Neural cell (in vitro differentiated cells): ENCODE results near the gene TTR. TPM values are rescaled to one million over a fixed set of nuclear protein-coding genes. Genes with fewer than 3 reads are reported as not detected.

Experiments
- H2AFZ ChIP-seq: fragments of 200-600, 300-800 bp; sonication (generic), shearing (Covaris generic); 2 replicates; pipeline ENCODE4 v1.6.0; 2014; ENCODE audit warnings: low read depth, mild to moderate bottlenecking, antibody characterized with exemption, low read length, moderate library complexity
- H3F3A ChIP-seq: fragments of 200-600 bp; shearing (Covaris generic); 2 replicates; pipeline ENCODE4 v1.6.1; 2016; ENCODE audit warnings: mild to moderate bottlenecking, moderate library complexity, mixed read lengths, antibody characterized with exemption, low read length; ENCODE audit not compliant: insufficient read depth, poor library complexity, severe bottlenecking
- H3K27ac ChIP-seq: fragments of 200-600, 300-800 bp; sonication (generic), shearing (Covaris generic); 2 replicates; pipeline ENCODE4 v1.5.1; 2014; ENCODE audit warnings: mild to moderate bottlenecking, low read length, moderate library complexity
- H3K27me3 ChIP-seq: fragments of 300-800, 200-600 bp; sonication (generic), shearing (Covaris generic); 2 replicates; pipeline ENCODE4 v1.6.0; 2014; ENCODE audit warnings: mild to moderate bottlenecking, low read depth, low read length, moderate library complexity; ENCODE audit not compliant: insufficient read depth
- H3K36me3 ChIP-seq: fragments of 300-800, 200-600 bp; sonication (generic), shearing (Covaris generic); 2 replicates; pipeline ENCODE4 v1.5.1; 2014; ENCODE audit warnings: mild to moderate bottlenecking, antibody characterized with exemption, low read length, moderate library complexity; ENCODE audit not compliant: insufficient read depth
- H3K4me2 ChIP-seq: fragments of 300-800, 200-600 bp; sonication (generic), shearing (Covaris generic); 2 replicates; pipeline ENCODE4 v1.6.0; 2014; ENCODE audit warnings: mild to moderate bottlenecking, low read length
- H3K4me3 ChIP-seq: fragments of 300-800, 200-600 bp; sonication (generic), shearing (Covaris generic); 2 replicates; pipeline ENCODE4 v1.5.1; 2014; ENCODE audit warnings: mild to moderate bottlenecking, low read length, moderate library complexity
- H3K79me2 ChIP-seq: fragments of 200-600 bp; shearing (Covaris generic); replicated peaks from 2 replicates; pipeline ENCODE4 v1.6.0; 2014; ENCODE audit warnings: mild to moderate bottlenecking, low read length, moderate library complexity; ENCODE audit not compliant: insufficient read depth
- H3K9ac ChIP-seq: fragments of 300-800, 200-600 bp; sonication (generic), shearing (Covaris generic); 2 replicates; pipeline ENCODE4 v1.6.1; 2016; ENCODE audit warnings: mild to moderate bottlenecking, low read length, mixed read lengths
- H3K9me2 ChIP-seq: fragments of 200-600 bp; shearing (Covaris generic); 2 replicates; pipeline ENCODE4 v1.6.1; 2016; ENCODE audit warnings: mild to moderate bottlenecking, low read length, mixed read lengths; ENCODE audit not compliant: insufficient read depth
- H3K9me3 ChIP-seq: fragments of 200-600, 300-800 bp; sonication (generic), shearing (Covaris generic); 2 replicates; pipeline ENCODE4 v1.6.1; 2016; ENCODE audit warnings: mild to moderate bottlenecking, mixed run types, low read length, moderate library complexity, mixed read lengths
- H4K20me1 ChIP-seq: fragments of 200-600 bp; shearing (Covaris generic); 2 replicates; pipeline ENCODE4 v1.6.1; 2016; ENCODE audit warnings: mild to moderate bottlenecking, mixed run types; ENCODE audit not compliant: insufficient read depth
- CTCF ChIP-seq: fragments of 450-650 bp; IDR thresholded peaks from 2 replicates; pipeline ENCODE4 v1.5.1; 2014; ENCODE audit warnings: antibody characterized with exemption, mild to moderate bottlenecking, moderate library complexity; ENCODE audit not compliant: poor library complexity, severe bottlenecking
- EP300 ChIP-seq: fragments of 450-650 bp; conservative IDR thresholded peaks from 2 replicates; pipeline ENCODE4 v1.6.1; 2014; ENCODE audit warnings: antibody characterized with exemption, mild to moderate bottlenecking, moderate library complexity; ENCODE audit not compliant: poor library complexity, severe bottlenecking
- EZH2 ChIP-seq: fragments of 200-600, 300-800 bp; shearing (Covaris generic), sonication (generic); IDR thresholded peaks from 2 replicates; pipeline ENCODE4 v1.6.1; 2014; ENCODE audit warnings: antibody characterized with exemption, low read length, borderline replicate concordance, mild to moderate bottlenecking; ENCODE audit not compliant: insufficient read depth, poor library complexity, severe bottlenecking
- MXI1 ChIP-seq: fragments of 450-650 bp; conservative IDR thresholded peaks from 2 replicates; pipeline ENCODE4 v1.6.1; 2014; ENCODE audit warnings: antibody characterized with exemption, mild to moderate bottlenecking; ENCODE audit not compliant: poor library complexity, severe bottlenecking
- POLR2AphosphoS5 ChIP-seq: IDR thresholded peaks from 2 replicates; pipeline ENCODE4 v1.6.1; 2012
- RAD21 ChIP-seq: fragments of 450-650 bp; conservative IDR thresholded peaks from 2 replicates; pipeline ENCODE4 v1.6.1; 2014; ENCODE audit warnings: antibody characterized with exemption, mild to moderate bottlenecking, moderate library complexity
- REST ChIP-seq: IDR thresholded peaks from 2 replicates; pipeline ENCODE4 v1.6.1; 2012; ENCODE audit warnings: borderline replicate concordance
- SMC3 ChIP-seq: fragments of 450-650 bp; conservative IDR thresholded peaks from 2 replicates; pipeline ENCODE4 v1.6.1; 2014; ENCODE audit warnings: antibody characterized with exemption, mild to moderate bottlenecking, moderate library complexity; ENCODE audit not compliant: poor library complexity
- TAF1 ChIP-seq: IDR thresholded peaks from 2 replicates; pipeline ENCODE4 v1.6.1; 2012; ENCODE audit warnings: low read depth
- polyA plus RNA-seq: library from polyadenylated mRNA; depleted of rRNA; stranded (reverse); fragments of >200 nt; gene quantifications from 2 replicates; pipeline ENCODE4 v1.2.3, GENCODE V29; 2014

Gene TTR
- polyA plus RNA-seq, 1 donor from 2014 or later, result not detected

- no peak for TF ChIP-seq EZH2
- no peak for TF ChIP-seq CTCF
- TF ChIP-seq SMC3, result no peak
- no peak for TF ChIP-seq EP300
- TF ChIP-seq MXI1, result no peak
- TF ChIP-seq RAD21, result no peak
- TF ChIP-seq TAF1, result no peak
- no peak for TF ChIP-seq POLR2AphosphoS5
- no peak for TF ChIP-seq REST
- no peak overlapping the region for H3K4me3 ChIP-seq
- no peak overlapping the region for H3K4me2 ChIP-seq
- H3K9me2 ChIP-seq, result no peaks in the 10 kb centered on the region
- H4K20me1 ChIP-seq, result no peaks in the 10 kb centered on the region
- no peaks in the 10 kb centered on the region for H3F3A ChIP-seq
- no peak overlapping the region for H3K9ac ChIP-seq
- H3K79me2 ChIP-seq, result no peaks in the 10 kb centered on the region
- no peaks in the 10 kb centered on the region for H3K36me3 ChIP-seq
- H2AFZ ChIP-seq, result no peak overlapping the region
- no peak overlapping the region for H3K27ac ChIP-seq
- no peaks in the 10 kb centered on the region for H3K9me3 ChIP-seq
- H3K27me3 ChIP-seq, result no peaks in the 10 kb centered on the region
Measured at GRCh38 chr18:31573051-31573450, 18.6 kb upstream of the TTR start.

- no peak overlapping the region for H3K27ac ChIP-seq
- H4K20me1 ChIP-seq, result no peaks in the 10 kb centered on the region
- TF ChIP-seq EP300 (no peak), TAF1 (no peak), POLR2AphosphoS5 (no peak), SMC3 (no peak), REST (no peak), MXI1 (no peak), CTCF (no peak), EZH2 (no peak), RAD21 (no peak)
- H3K79me2 ChIP-seq, result no peaks in the 10 kb centered on the region
- no peaks in the 10 kb centered on the region for H3K9me3 ChIP-seq
- no peaks in the 10 kb centered on the region for H3K9me2 ChIP-seq
- no peaks in the 10 kb centered on the region for H3F3A ChIP-seq
- H3K9ac ChIP-seq, result no peak overlapping the region
- no peak overlapping the region for H2AFZ ChIP-seq
- H3K4me3 ChIP-seq, result no peak overlapping the region
- no peaks in the 10 kb centered on the region for H3K27me3 ChIP-seq
- H3K4me2 ChIP-seq, result no peak overlapping the region
- H3K36me3 ChIP-seq, result no peaks in the 10 kb centered on the region
Measured at GRCh38 chr18:31574359-31574758, 17.3 kb upstream of the TTR start.
